Brain microvascular endothelial cell (primary cell): ENCODE data around the gene TCEAL9.
"Not testable (repeated sequence)": the region's sequence is repeated elsewhere in the genome, so short reads cannot be mapped to it uniquely, and the experiment has no call there.

Experiments
- DNase-seq: peaks from one replicate; pipeline ENCODE4 v3.0.0-alpha.2; 2020
- H3K27ac ChIP-seq: fragments of 250-450 bp; sonication (Bioruptor Pico); 2 replicates; pipeline ENCODE4 v1.5.1; 2020; ENCODE audit warnings: mild to moderate bottlenecking, moderate library complexity
- H3K27me3 ChIP-seq: fragments of 250-450 bp; sonication (Bioruptor Pico); replicated peaks from 2 replicates; pipeline ENCODE4 v1.5.1; 2020; ENCODE audit warnings: mild to moderate bottlenecking
- H3K36me3 ChIP-seq: fragments of 250-450 bp; sonication (Bioruptor Pico); replicated peaks from 2 replicates; pipeline ENCODE4 v1.5.1; 2020; ENCODE audit warnings: mild to moderate bottlenecking
- H3K4me3 ChIP-seq: 2 replicates; pipeline ENCODE4 v1.5.1; 2011; ENCODE audit warnings: low read depth, mild to moderate bottlenecking, control low read depth, low read length, moderate library complexity
- in situ Hi-C: cut with HindIII; loops from 2 replicates; pipeline ENCODE4 v1.10.0; 2017; ENCODE audit warnings: low sequenced_read_pairs, low pct_ligation_motif_present
- TF ChIP-seq, protein P1 (sequence below): IDR thresholded peaks from 2 replicates; pipeline ENCODE4 v1.5.1; 2011; ENCODE audit warnings: low read depth, mild to moderate bottlenecking, moderate library complexity, low read length, control low read depth, inconsistent platforms; ENCODE audit errors: missing control alignments

Gene TCEAL9

GRCh38 chrX:103376118-103376978, 20.0 kb downstream of the TCEAL9 start, which contains the start of gene BEX3:
BEX3 (plus strand) TSS chrX:103376538; CDS start chrX:103377522, 984 bp downstream.
- in situ Hi-C loops: no loop called here
- no peaks in the 10 kb centered on the region for H3K27me3 ChIP-seq
- peak within 1 kb of the TSS; percentile 77 for H3K4me3 ChIP-seq
- TF ChIP-seq, protein P1, sequence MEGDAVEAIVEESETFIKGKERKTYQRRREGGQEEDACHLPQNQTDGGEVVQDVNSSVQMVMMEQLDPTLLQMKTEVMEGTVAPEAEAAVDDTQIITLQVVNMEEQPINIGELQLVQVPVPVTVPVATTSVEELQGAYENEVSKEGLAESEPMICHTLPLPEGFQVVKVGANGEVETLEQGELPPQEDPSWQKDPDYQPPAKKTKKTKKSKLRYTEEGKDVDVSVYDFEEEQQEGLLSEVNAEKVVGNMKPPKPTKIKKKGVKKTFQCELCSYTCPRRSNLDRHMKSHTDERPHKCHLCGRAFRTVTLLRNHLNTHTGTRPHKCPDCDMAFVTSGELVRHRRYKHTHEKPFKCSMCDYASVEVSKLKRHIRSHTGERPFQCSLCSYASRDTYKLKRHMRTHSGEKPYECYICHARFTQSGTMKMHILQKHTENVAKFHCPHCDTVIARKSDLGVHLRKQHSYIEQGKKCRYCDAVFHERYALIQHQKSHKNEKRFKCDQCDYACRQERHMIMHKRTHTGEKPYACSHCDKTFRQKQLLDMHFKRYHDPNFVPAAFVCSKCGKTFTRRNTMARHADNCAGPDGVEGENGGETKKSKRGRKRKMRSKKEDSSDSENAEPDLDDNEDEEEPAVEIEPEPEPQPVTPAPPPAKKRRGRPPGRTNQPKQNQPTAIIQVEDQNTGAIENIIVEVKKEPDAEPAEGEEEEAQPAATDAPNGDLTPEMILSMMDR: no peak
- DNase-seq: no peak
- H3K27ac ChIP-seq: peak within 1 kb of the TSS; percentile 92
- H3K36me3 ChIP-seq: no peaks in the 10 kb centered on the region

DNA sequence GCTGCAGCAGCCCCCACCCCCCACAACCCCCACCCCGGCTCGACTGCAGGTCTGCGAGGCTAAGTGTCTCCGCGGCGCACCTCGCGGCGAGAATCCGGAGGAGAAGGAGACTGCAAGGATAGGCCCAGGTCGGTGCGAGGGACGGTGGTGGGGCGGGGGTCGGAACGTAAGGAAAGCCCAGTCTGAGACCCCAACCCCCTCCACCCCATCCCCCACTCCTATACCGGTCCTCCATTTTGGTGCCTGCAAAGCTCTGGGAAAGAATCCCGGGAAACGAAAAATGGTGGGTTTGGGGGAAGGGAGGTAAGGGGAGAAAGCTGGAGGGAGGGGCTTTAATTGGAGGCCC, 20.6 kb downstream of the TCEAL9 start:
- DNase-seq: no peak
- TF ChIP-seq, protein P1: no peak
- Histone ChIP-seq H3K4me3 (peak overlapping the region; percentile 77), H3K27ac (peak overlapping the region; percentile 51), H3K36me3 (no peaks in the 10 kb centered on the region), H3K27me3 (no peaks in the 10 kb centered on the region)
- in situ Hi-C loops: no loop called here

- in situ Hi-C loops: no loop called here
- Histone ChIP-seq H3K27ac (no peak overlapping the region), H3K36me3 (no peaks in the 10 kb centered on the region), H3K4me3 (no peak overlapping the region), H3K27me3 (no peaks in the 10 kb centered on the region)
- TF ChIP-seq, protein P1: no peak
- no peak for DNase-seq
Measured at GRCh38 chrX:103378990-103379389, 22.7 kb downstream of the TCEAL9 start.

DNA sequence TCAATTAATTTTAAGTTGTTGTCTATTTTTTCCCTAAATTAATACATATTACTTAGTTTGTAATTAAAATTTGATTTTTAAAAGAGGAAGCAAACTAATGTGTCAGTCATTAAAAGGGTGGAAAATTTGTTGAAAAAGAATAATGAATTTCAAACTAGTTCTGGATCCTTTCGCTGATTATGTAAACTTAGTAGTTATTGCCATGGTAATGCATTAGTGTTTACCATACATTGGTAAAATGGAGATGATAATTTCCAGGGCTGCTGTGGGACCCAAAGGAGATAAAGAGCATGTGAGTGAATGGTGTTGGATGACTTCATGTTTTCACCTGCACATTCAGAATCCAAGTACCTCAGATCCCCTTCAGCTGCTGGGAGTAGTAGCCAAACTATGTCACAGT, 26.6 kb downstream of the TCEAL9 start:
- in situ Hi-C loops: no loop called here
- TF ChIP-seq, protein P1: no peak
- no peaks in the 10 kb centered on the region for H3K36me3 ChIP-seq
- no peak for DNase-seq
- H3K27me3 ChIP-seq: no peaks in the 10 kb centered on the region
- no peak overlapping the region for H3K27ac ChIP-seq
- H3K4me3 ChIP-seq: no peak overlapping the region

GRCh38 chrX:103384672-103385071, 28.4 kb downstream of the TCEAL9 start:
- in situ Hi-C loops: no loop called here
- TF ChIP-seq, protein P1: no peak

GRCh38 chrX:103385283-103385830, 29.1 kb downstream of the TCEAL9 start:
- DNase-seq, H3K4me3 ChIP-seq, H3K27ac ChIP-seq, H3K27me3 ChIP-seq, in situ Hi-C loops, H3K36me3 ChIP-seq: not testable (repeated sequence)

More at GRCh38 chrX:103384672-103385071, 28.4 kb downstream of the TCEAL9 start:
- Histone ChIP-seq H3K27ac (no peak overlapping the region), H3K36me3 (no peaks in the 10 kb centered on the region), H3K4me3 (no peak overlapping the region), H3K27me3 (no peaks in the 10 kb centered on the region)
- DNase-seq: no peak
